A549 (cell line): ENCODE measurements around the gene HIPK3.

Experiments used
- CTCF ChIP-seq: fragments of >200 bp; sonication (Bioruptor Twin); formaldehyde crosslinking; IDR thresholded peaks from 3 replicates; pipeline ENCODE4 v1.5.1; 2016
- EP300 ChIP-seq, 2 experiments: fragments of >200 bp; sonication (Bioruptor Twin); formaldehyde crosslinking; IDR thresholded peaks; 2 replicates in 1 of 2; 3 replicates in 1 of 2; pipeline ENCODE4 v1.6.1; 2016 to 2017
- FOSB ChIP-seq: fragments of 250-450 bp; sonication (Bioruptor Pico); IDR thresholded peaks from 2 replicates; pipeline ENCODE4 v1.5.0; 2020; ENCODE audit warnings: mild to moderate bottlenecking, moderate library complexity
- HDAC2 ChIP-seq: fragments of 200-600 bp; sonication (generic); IDR thresholded peaks from 2 replicates; pipeline ENCODE4 v1.6.1; 2016
- HES2 ChIP-seq: fragments of >200 bp; sonication (Bioruptor Twin); formaldehyde crosslinking; IDR thresholded peaks from 2 replicates; pipeline ENCODE4 v1.6.1; 2016
- HEYL ChIP-seq: fragments of 250-450 bp; sonication (Bioruptor Pico); IDR thresholded peaks from 2 replicates; pipeline ENCODE4 v1.8.0; 2021; ENCODE audit warnings: mild to moderate bottlenecking, moderate library complexity
- KDM1A ChIP-seq: fragments of 200-600 bp; sonication (generic); IDR thresholded peaks from 2 replicates; pipeline ENCODE4 v1.6.1; 2016; ENCODE audit warnings: low read depth, mild to moderate bottlenecking
- MYC ChIP-seq: IDR thresholded peaks from 2 replicates; pipeline ENCODE4 v1.6.1; 2012; ENCODE audit warnings: mild to moderate bottlenecking, inconsistent platforms, low read length, improper control_type of control experiment, borderline replicate concordance
- NR3C1 ChIP-seq: fragments of >200 bp; sonication (Bioruptor Twin); formaldehyde crosslinking; IDR thresholded peaks from 3 replicates; pipeline ENCODE4 v1.6.1; 2017
- PHF8 ChIP-seq: fragments of 200-600 bp; sonication (generic); IDR thresholded peaks from 2 replicates; pipeline ENCODE4 v1.6.1; 2016; ENCODE audit warnings: low read depth, mild to moderate bottlenecking, antibody characterized with exemption, moderate library complexity, borderline replicate concordance
- POLR2A ChIP-seq: IDR thresholded peaks from 2 replicates; pipeline ENCODE4 v1.6.1; 2012; ENCODE audit warnings: mild to moderate bottlenecking, low read length
- RAD21 ChIP-seq, 2 experiments: fragments of >200 bp in 1 of 2; sonication (Bioruptor Twin) in 1 of 2; formaldehyde crosslinking in 1 of 2; IDR thresholded peaks in 1 of 2; conservative IDR thresholded peaks in 1 of 2; 2 replicates in 1 of 2; 3 replicates in 1 of 2; pipeline ENCODE4 v1.6.1; 2012 to 2018; ENCODE audit warnings: inconsistent platforms in 1 of 2
- SMC3 ChIP-seq: fragments of >200 bp; sonication (Bioruptor Twin); formaldehyde crosslinking; IDR thresholded peaks from 3 replicates; pipeline ENCODE4 v1.6.1; 2018; ENCODE audit warnings: inconsistent platforms
- TF ChIP-seq, protein P1 (sequence below): fragments of 200-600 bp; sonication (generic); IDR thresholded peaks from 2 replicates; pipeline ENCODE4 v1.6.1; 2016; ENCODE audit warnings: antibody characterized with exemption, mild to moderate bottlenecking, moderate library complexity

- no peak for TF ChIP-seq POLR2A
- TF ChIP-seq CTCF, result no peak
- TF ChIP-seq MYC, result no peak
- no peak for TF ChIP-seq HDAC2
- TF ChIP-seq KDM1A, result no peak
- no peak for TF ChIP-seq HEYL (CRISPR knock-in tag)
- TF ChIP-seq, protein P1, sequence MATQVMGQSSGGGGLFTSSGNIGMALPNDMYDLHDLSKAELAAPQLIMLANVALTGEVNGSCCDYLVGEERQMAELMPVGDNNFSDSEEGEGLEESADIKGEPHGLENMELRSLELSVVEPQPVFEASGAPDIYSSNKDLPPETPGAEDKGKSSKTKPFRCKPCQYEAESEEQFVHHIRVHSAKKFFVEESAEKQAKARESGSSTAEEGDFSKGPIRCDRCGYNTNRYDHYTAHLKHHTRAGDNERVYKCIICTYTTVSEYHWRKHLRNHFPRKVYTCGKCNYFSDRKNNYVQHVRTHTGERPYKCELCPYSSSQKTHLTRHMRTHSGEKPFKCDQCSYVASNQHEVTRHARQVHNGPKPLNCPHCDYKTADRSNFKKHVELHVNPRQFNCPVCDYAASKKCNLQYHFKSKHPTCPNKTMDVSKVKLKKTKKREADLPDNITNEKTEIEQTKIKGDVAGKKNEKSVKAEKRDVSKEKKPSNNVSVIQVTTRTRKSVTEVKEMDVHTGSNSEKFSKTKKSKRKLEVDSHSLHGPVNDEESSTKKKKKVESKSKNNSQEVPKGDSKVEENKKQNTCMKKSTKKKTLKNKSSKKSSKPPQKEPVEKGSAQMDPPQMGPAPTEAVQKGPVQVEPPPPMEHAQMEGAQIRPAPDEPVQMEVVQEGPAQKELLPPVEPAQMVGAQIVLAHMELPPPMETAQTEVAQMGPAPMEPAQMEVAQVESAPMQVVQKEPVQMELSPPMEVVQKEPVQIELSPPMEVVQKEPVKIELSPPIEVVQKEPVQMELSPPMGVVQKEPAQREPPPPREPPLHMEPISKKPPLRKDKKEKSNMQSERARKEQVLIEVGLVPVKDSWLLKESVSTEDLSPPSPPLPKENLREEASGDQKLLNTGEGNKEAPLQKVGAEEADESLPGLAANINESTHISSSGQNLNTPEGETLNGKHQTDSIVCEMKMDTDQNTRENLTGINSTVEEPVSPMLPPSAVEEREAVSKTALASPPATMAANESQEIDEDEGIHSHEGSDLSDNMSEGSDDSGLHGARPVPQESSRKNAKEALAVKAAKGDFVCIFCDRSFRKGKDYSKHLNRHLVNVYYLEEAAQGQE, result no peak
- TF ChIP-seq SMC3, result no peak
- TF ChIP-seq FOSB, result no peak
- TF ChIP-seq NR3C1, result no peak
- TF ChIP-seq RAD21 (conservative IDR thresholded peaks at IDR 0.05 in 1 of 2, IDR thresholded peaks at IDR 0.05 in 1 of 2), result no peak
- no peak for TF ChIP-seq EP300 (IDR thresholded peaks at IDR 0.05)
- TF ChIP-seq HES2, result no peak
- TF ChIP-seq PHF8, result no peak
These were observed 127.0 kb downstream of the HIPK3 start for GRCh38 chr11:33384220-33384619.
